Mucosa of descending colon (tissue), 3 donors: ENCODE data around the gene ANKRD13B. TPM values are rescaled to one million over a fixed set of nuclear protein-coding genes. Genes with fewer than 3 reads are reported as not detected.

Experiments used
- ATAC-seq: fragments of 200-7000 bp; cut with Tn5 transposase; one replicate; pipeline ENCODE4 v1.9.1; 2020; ENCODE audit warnings: mild to moderate bottlenecking, moderate library complexity
- DNase-seq, 3 donors: peaks; one replicate each; pipeline ENCODE4 v3.0.0-alpha.2; 2020
- H3K36me3 ChIP-seq: fragments of 200-600 bp; one replicate; pipeline ENCODE4 v1.8.0; 2021; ENCODE audit warnings: low read depth, mild to moderate bottlenecking
- H3K4me1 ChIP-seq: fragments of 200-600 bp; one replicate; pipeline ENCODE4 v1.8.0; 2021; ENCODE audit warnings: low read depth, mild to moderate bottlenecking
- H3K4me3 ChIP-seq: fragments of 200-600 bp; one replicate; pipeline ENCODE4 v1.8.0; 2021; ENCODE audit warnings: mild to moderate bottlenecking
- H3K9me3 ChIP-seq: fragments of 200-600 bp; one replicate; pipeline ENCODE4 v1.8.0; 2021; ENCODE audit warnings: mild to moderate bottlenecking
- CTCF ChIP-seq: fragments of 200-600 bp; IDR thresholded peaks from one replicate; pipeline ENCODE4 v1.8.0; 2022; ENCODE audit warnings: antibody characterized with exemption, mild to moderate bottlenecking
- intact Hi-C, 2 donors: fragments of 100-400 bp; cut with DNase I in 1 of 2; cut with micrococcal nuclease in 1 of 2; formaldehyde crosslinking; loops; one replicate each; pipeline versions ENCODE4 v1.11.0 to v1.11.1; 2022; cut with DNase I, micrococcal nuclease
- total RNA-seq, 3 donors: library from RNA; stranded (reverse); fragmentation: NEBNext Ultra II Directional in 2 of 3; extraction: Animal tissue kit (Norgen Biotek cat#: 25700) in 2 of 3; gene quantifications; one replicate each; pipeline versions ENCODE4 v1.2.1 to v1.2.4, GENCODE V29; 2021 to 2023
- donor health status: DM: no; HTN: no; CAD: no; lungs with moderate emphysema.
- donor health status: DM: no; HTN: no; CAD: no.
- donor health status: DM: no; HTN: yes; CAD: no.

Gene ANKRD13B
- total RNA-seq, 3 donors from 2014 or later, result 2.2 to 11.2 (median 3.3) TPM

- peaks cover 8% of the 10 kb centered on the region for H3K4me1 ChIP-seq
- intact Hi-C loops, result no loop called here
- no peaks in the 10 kb centered on the region for H3K9me3 ChIP-seq
- no peak for DNase-seq
- no peak for ATAC-seq
- no peaks in the 10 kb centered on the region for H3K36me3 ChIP-seq
- TF ChIP-seq CTCF, result no peak
- no peak overlapping the region for H3K4me3 ChIP-seq
Observed at GRCh38 chr17:29623283-29623647, 30.3 kb downstream of the ANKRD13B start.

GRCh38 chr17:29624586-29624985, 31.7 kb downstream of the ANKRD13B start:
- peaks cover 8% of the 10 kb centered on the region for H3K4me1 ChIP-seq
- H3K4me3 ChIP-seq, result no peak overlapping the region
- no peaks in the 10 kb centered on the region for H3K36me3 ChIP-seq
- TF ChIP-seq CTCF, result no peak
- DNase-seq (no peak), ATAC-seq (no peak)
- no peaks in the 10 kb centered on the region for H3K9me3 ChIP-seq
- intact Hi-C loops, result no loop called here

- ATAC-seq, result peak; percentile 11
Observed at GRCh38 chr17:29625037-29625750, 32.3 kb downstream of the ANKRD13B start.

GRCh38 chr17:29627951-29628350, 35.0 kb downstream of the ANKRD13B start:
- H3K4me1 ChIP-seq, result peaks cover 2% of the 10 kb centered on the region
- H3K4me3 ChIP-seq, result no peak overlapping the region
- peaks cover 4% of the 10 kb centered on the region for H3K36me3 ChIP-seq
- no peak for TF ChIP-seq CTCF
- DNase-seq (no peak), ATAC-seq (no peak)
- no peaks in the 10 kb centered on the region for H3K9me3 ChIP-seq
- intact Hi-C loops, result no loop called here

More at GRCh38 chr17:29625037-29625750, 32.3 kb downstream of the ANKRD13B start:
- Histone ChIP-seq H3K4me1 (peaks cover 8% of the 10 kb centered on the region), H3K9me3 (no peaks in the 10 kb centered on the region), H3K36me3 (no peaks in the 10 kb centered on the region), H3K4me3 (no peak overlapping the region)
- DNase-seq, result no peak
- intact Hi-C loops, result no loop called here
- no peak for TF ChIP-seq CTCF

GRCh38 chr17:29628644-29629043, 35.7 kb downstream of the ANKRD13B start:
- TF ChIP-seq CTCF, result no peak
- no peaks in the 10 kb centered on the region for H3K4me1 ChIP-seq
- ATAC-seq (no peak), DNase-seq (no peak)
- H3K9me3 ChIP-seq, result no peaks in the 10 kb centered on the region
- H3K36me3 ChIP-seq, result peaks cover 4% of the 10 kb centered on the region
- intact Hi-C loops, result no loop called here
- no peak overlapping the region for H3K4me3 ChIP-seq
